ENCODE data around the gene NRIP1. TPM values are rescaled to one million over a fixed set of nuclear protein-coding genes. Genes with fewer than 3 reads are reported as not detected.

Gene NRIP1
- total RNA-seq, 2 experiments from 2014 or later = 13.7 to 14.9 TPM

DNA sequence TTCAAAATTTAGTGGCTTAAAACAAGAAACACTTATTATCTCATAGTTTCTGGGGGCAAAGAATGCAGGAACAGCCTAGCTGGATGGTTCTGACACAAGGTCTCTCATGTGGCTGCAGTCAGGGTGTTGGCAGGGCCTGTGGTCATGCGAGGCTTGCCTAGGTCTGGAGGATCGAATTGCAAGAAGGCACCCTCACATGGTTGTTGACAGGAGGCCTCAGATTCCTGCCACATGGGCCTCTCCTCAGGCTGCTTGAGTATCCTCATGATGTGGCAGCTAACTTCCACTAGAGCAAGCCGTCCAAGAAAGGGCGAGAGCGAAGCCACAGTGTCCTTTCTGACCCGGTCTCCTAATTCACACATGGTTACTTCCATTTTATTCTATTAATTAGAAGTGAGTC, 6.2 kb upstream of the NRIP1 start:
- CTCF ChIA-PET = no interaction called here

DNA sequence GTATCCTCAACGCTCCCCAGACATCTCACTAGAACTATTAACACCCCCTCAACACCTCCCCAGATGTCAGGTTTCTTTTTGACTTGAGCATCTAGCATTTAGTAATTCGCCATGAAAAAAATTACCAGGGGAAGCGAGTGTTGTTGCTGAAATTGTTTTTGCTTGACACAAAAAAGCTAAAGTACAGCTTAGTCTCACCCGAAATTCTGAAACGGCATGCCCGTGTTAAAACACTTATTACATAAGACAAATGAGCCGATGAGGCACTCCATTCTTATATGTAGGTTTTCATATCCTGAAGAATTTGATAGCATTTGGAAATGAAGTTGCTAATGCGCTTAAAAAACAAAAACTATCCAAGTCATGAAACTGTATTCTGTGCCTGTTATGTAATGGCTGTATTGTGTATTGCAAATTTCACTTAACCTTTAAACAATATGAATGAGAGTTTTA, 1.3 kb upstream of the NRIP1 start:
- ChIA-PET CTCF (no interaction called here), POLR2A (interaction anchor here (0.5 to 1.3 kb wide), 4 partner anchors 39 to 718 kb away, joined by 3 to 7 read pairs (median 4); no protein-coding TSS in a partner anchor)

More for the DNA sequence above, 6.2 kb upstream of the NRIP1 start:
- POLR2A ChIA-PET = no interaction called here

DNA sequence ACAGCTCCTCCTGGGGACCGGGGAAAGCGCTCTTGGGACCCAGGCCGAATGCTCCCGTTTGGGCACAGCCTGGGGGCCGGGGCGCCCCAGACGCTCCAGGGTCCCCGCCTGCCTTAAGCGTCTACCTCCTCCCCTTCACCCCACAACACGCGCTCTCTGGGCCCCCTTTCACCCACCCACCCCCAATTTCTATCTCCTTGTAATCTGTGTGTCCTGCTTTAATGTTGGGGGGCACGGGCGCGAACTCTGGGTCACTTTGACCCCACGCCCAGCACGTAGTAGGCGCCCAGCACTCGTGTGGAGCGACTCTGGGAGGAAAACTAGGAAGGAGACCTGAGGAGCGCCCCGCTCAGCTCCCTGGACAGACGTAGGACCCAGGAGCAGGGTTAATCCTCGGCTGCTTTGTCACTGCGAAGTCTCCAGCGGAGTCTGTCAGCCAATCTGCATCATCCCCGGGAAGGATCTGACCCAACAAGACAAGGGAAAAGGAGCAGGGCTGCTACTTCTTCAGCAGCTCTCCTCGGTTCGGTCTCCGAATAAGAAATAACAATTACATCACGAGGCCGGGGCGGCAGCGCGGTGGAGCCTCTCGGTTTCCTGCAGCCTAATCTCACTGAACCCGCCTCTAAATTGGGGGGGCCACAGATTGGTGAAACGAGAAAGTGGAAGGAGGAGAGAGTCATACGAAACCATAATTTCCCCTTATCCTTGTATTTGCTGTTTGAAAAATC, 757 bp upstream of the NRIP1 start:
- CTCF ChIA-PET = interaction anchor here (0.6 to 2.0 kb wide), 2 partner anchors 12 to 41 kb away, joined by 3 to 4 read pairs; no protein-coding TSS in a partner anchor
- POLR2A ChIA-PET = interaction anchor here (0.7 to 1.4 kb wide), 5 partner anchors 14 to 682 kb away, joined by 3 to 5 read pairs (median 4); partner anchors contain the start of gene HSPA13

DNA sequence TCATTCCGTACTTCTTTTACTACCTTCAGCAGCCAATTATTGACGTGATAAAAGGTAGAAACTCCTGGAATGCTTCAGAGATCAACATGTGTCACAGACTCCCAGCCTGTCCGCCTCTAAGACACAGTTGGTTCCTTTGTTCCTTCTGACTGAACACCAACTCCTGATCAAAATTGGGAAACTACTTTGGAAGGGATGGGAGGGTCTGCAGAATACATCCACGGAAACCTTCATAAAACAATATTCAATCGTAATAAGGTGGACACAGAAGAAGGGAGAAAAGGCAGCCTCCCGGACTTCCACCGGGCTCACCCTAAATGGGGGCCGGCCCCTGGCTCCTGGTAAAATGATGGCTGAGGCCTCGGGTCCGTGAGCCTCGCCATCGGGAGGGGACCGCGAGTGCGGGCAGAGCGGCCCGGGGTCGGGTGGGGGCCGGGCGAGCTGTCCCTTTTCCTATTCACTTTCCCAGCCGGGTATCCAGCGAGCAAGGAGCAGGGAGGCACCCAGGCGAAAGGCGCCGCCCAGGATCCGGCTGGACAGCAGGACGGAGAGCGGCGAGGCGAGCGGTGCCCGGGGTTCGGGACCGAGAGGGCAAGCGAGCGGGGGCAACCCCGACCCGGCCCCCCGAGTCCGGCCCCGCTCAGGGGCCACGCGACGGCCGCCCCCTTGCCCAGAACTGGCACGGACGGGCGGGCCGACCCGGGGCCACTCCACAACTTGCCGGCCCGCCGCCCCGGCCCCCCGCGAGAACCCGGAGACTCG, 805 bp downstream of the NRIP1 start:
- ChIA-PET CTCF (interaction anchor here (2.0 kb wide), 1 partner anchor 10 kb away, joined by 4 read pairs; no protein-coding TSS in a partner anchor), POLR2A (interaction anchor here (1.0 to 1.4 kb wide), 3 partner anchors 12 to 758 kb away, joined by 3 to 5 read pairs (median 4); partner anchors contain the start of gene HSPA13)

DNA sequence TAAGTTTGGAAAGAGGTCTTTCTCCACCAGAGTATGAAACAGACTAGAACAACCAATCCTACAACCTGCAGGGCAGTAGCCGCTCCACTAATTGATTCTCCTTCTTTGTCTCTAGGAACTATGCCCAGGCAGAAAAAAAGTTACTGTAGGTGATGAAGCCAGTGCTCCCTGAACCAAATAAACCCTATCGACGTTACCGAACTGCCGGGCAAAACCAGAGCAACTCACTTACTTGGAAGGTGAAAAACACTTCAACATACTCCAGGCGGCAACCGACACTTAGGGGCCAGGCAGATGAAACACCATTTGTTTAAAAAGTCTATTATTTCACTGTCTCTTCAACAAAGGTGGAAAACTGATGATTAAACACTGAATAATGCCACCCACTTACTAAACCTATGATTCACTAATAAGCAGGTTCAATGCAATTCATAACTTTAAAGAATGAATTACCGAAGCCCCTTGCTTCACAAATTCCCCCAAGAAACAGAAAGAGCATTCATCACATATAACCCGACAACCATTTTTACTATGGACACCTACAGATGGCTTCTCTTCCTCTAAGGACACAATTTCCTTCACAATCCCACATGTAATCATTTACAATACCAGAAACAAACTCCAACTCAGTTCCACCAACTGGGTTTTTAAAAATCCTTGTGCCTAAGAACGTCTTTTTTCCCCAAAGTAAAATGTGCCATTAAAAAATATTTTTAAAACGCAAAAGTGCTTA, 1.6 kb downstream of the NRIP1 start:
- CTCF ChIA-PET = no interaction called here
- POLR2A ChIA-PET = no interaction called here

DNA sequence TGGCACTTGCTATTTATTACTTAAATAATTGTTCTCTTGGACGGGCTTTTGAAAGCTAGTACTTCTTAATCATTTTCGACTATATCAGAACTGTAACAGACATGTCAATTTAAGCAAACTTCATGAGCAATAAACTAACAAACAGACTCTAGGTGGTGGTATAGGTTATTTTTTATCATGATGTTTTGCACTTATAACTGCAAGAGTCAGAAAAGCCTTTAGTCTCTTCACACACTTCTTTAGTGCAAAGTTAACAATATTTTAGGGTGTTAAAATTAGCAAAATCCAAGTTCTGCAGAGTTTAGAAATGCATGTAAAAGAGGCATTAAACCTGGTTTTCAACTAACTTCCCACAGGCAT, 2.2 kb downstream of the NRIP1 start:
- CTCF ChIA-PET = no interaction called here
- POLR2A ChIA-PET = no interaction called here

DNA sequence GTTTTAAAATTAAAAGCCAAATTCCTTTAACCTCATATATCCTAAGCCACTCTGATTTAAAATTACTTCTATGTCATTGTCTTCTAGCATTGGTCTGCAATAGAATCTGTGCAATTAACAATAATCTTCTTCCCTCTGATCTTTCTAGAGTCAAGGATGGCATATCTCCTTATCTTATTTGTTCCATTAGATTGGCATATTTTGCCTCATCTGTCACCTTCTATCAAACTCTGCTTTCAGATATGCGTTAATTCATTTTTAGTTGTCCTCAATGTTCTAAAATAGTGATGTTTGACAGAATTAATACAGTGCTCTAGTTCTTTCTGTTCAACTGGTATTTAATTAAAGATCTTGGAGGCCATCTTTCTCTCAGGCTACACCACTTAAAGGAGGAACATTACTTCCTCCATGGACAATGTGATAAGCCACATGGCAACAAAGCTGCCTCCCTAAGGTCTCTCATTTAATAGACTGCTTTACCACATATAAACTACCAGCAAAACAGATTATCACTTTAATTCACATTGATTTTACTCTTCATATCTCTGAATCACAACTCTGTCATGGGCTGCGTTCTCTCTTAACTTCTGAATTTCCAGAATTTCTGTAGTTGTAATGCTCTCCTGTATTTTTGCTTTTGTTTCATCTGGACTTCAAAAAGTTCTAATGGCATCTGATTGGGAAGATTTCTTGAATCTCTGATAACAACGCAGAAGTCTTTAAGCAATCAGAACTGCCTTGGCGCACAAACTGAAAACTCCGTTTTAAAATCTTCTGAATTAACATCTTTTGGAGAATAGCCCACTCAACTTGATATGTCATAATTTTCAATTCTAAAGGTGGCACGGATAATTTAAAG, 2.8 kb downstream of the NRIP1 start:
- CTCF ChIA-PET = no interaction called here
- POLR2A ChIA-PET = no interaction called here

DNA sequence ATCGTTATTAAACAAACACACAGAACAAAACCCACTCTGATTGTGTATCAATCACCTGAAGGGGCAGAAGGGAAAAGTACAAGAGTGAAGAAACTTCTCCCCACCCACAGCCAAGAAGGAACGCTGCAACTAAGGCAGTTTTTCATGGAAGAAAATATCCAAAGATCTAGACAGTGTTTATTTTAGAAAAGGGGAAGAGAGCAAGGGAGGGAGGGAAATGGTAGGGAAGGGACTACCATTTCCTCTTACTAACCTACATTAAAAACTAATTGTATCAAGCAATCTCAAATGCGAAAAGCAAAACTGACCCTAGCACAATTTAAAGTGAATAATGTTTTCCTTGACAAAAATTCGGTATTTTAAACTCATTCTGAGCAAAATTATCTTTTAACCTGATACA, 3.5 kb downstream of the NRIP1 start:
- CTCF ChIA-PET = no interaction called here
- POLR2A ChIA-PET = no interaction called here

DNA sequence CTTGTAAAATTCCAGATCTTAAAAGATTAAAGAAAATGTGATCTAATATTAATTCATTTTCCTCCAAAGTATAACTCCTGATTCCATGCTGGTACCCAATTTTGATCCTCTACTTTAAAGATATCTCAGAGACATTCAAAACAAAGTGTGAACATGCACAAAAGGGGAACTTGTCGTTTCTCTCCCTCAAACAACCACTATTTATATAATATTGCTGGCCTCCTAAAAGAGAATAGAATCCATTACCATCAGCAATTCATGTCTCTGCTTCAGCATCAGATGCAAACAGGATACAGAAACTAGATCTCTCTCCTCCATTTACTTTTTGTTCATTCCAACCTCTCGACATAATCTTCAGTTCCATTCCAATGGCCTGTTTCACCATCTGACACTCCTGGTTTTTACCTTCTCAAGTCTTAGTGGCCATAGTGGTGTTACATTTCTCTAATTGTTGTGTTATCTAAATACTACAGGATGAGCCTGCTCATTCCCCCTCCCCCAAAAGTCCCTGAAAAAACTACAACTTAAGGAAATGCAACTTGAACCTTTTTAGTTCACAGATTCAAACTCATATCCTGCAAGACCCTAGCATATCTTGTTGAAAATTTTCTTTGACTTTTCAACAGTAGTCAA, 4.1 kb downstream of the NRIP1 start:
- CTCF ChIA-PET = no interaction called here

DNA sequence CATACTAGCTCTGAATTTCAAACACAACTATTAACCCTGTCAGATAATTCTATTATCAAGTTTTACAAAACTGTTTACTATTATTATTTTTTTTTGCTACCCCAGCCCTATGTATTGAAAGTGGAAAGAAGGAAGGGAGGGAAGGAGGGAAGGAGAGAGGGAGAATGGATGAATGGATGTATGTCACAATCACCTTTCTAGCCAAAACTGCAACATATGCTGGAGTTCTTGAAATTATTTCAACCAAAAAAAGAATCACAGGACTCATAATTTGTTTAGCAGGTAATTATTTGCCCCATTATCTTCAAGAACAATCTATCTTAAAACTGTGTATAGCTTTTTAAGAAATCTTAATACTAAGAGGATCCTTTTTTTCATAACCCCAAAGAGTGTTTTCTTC, 5.4 kb downstream of the NRIP1 start:
- CTCF ChIA-PET = no interaction called here

More for the DNA sequence above, 4.1 kb downstream of the NRIP1 start:
- POLR2A ChIA-PET = no interaction called here

DNA sequence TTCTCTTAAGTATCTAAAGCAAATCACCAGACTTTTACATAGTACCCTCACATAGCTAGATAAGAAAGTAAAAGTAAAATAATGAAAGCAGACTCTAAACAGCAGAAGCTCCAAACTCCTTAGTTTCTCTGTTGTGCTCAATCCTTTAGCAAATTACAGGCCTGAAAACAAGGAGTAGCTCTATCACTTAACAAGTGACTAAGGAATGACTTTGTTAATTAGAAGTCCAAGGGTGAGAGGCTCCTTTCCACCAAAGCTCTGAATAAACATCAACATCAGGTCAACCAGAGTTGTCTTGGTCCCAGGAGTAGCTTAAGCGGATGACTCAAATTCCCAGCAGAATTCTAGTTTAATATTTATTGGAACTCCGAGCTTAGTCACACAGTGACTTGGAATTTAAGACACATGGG, 5.9 kb downstream of the NRIP1 start:
- CTCF ChIA-PET = no interaction called here
- POLR2A ChIA-PET = no interaction called here

More for the DNA sequence above, 5.4 kb downstream of the NRIP1 start:
- POLR2A ChIA-PET = no interaction called here

DNA sequence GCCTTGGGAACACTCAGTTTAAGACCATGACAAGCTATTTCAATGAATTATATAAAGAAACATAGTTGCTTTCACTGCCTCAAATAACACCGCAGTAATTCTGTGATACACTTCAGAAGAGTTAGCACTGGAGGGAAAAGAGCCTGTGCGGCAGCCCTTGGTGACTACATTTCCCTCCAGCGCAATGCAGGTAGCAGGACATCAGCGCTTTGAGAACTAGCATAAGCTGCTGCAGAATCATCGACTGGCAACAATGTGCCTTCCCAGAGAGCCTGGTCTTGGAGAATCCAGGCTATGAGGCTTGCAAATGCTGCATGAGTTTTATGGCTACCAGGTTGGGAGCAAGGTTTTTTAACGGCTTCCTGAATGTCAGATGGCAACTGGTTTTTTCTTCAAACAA, 7.5 kb downstream of the NRIP1 start:
- CTCF ChIA-PET = no interaction called here
- POLR2A ChIA-PET = no interaction called here

DNA sequence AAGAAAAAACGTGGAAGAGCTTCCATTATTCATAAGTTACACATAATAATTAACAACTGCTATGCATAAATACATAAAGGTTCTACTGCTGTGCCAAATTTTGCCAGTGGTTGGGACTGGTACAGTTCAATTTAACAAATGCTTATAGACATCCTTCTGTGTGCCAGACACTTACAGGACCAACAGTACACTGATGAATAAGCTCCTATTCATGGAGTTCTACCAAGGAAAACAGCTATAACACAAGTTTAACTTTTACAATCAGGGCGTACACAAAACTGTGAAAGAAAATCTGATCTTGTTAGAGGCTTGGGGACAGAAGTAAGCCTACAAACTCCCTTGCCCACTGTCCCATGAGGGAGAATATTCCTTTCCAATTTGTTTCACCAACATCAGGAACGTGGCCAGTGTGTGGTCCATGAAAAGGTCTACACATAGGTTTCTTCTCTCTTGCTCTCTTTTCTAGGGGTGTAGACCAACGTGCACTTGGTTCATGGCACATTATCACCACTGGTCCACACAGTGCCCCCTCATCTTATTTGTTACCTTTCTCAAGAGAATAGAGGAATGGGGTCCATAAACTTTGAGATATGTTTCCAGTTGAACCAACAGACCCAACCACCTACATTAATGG, 10.1 kb downstream of the NRIP1 start:
- CTCF ChIA-PET = interaction anchor here (1.6 kb wide), 1 partner anchor 10 kb away, joined by 4 read pairs; the partner anchor contains the start of gene NRIP1

DNA sequence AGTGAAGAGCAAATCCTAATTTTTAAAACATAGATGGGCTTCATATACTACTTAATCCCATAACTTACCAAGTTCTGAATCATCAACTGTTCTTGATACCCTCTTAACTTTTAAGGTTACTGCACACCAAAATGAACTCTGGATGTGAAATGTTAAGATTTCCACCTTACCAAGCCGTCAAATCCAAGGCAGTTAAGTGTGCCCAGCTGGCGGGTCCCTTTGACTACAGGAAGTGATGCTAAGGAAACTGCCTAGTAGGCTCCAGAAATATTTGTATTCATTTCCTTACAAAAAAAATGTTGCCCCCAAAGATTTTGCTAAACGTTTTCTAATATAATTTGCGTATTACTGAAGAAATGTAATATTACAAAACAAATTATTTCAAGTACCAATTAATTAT, 10.7 kb downstream of the NRIP1 start:
- ChIA-PET CTCF (interaction anchor here (1.6 kb wide), 1 partner anchor 11 kb away, joined by 4 read pairs; the partner anchor contains the start of gene NRIP1), POLR2A (no interaction called here)

More for the DNA sequence above, 10.1 kb downstream of the NRIP1 start:
- POLR2A ChIA-PET = no interaction called here

DNA sequence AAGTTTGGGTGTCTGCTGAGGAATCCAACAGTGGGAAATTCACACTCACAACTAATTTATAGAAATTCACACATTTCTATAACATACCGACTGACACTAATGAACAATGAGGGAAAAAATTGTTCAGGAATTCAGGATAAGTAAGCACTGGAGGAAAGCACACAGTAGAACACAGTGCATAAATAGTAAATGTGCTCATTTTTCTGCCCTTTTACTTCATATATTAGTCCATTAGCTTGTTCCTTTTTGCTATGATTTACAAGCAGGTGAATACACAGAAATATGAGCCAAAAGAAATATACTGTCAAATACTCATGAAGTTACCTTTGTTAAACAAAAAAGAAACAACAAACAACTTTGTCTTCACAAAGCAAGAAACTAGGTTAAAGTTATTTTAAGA, 11.3 kb downstream of the NRIP1 start:
- CTCF ChIA-PET = interaction anchor here (1.6 kb wide), 1 partner anchor 11 kb away, joined by 4 read pairs; the partner anchor contains the start of gene NRIP1
- POLR2A ChIA-PET = no interaction called here

DNA sequence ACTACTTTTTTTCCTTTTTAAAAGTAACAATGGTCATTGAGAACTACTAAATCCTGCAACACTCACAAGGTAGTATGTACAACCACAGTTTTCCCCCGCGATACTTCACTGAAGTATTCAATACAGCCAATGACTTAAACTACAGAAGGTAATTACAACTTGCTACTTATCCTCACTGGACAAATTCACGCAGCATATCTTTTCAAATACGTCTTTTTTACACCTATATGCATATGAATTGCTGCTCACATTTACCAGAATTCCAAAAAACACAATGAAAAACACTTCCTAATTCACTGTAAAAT, 12.4 kb downstream of the NRIP1 start:
- POLR2A ChIA-PET = interaction anchor here (1.3 kb wide), 1 partner anchor 12 kb away, joined by 5 read pairs; the partner anchor contains the start of gene NRIP1
- CTCF ChIA-PET = no interaction called here

DNA sequence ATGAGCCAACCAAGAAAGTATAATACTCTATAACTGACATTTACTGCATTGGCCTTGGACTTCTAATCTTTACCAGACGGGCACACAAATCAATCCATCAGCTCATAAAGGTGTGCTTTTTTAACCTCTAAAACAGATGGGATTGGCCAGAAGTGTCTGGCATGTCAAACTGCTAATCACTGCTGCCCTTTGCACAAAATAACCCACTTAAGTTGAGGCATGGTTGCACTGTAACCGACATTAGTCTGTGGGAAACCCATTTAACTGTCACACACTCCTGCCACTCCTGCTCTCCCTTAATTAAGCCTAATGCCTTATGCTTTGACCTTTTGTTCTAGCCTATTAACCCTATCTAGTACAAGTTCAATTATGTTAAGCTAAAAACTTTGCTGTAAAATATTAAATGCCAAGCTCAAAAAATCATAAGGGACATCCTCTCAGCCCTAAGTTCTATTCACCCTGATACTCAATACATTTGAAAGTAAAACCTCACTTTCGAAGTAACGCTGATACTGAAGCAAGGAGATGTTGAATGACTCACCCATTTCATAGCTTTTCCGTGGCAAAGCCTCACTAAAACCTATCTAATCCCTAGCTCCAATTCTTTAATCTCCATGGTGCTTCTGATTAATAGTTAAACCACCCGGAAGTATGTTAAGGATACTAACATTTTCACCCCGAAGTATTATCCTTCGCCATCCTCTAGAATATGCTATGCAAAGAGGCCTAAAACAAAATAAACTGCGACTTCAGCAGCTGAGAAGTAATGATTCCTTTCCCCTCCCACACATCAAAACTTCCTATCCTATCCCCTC, 12.9 kb downstream of the NRIP1 start:
- ChIA-PET POLR2A (interaction anchor here (1.3 kb wide), 1 partner anchor 13 kb away, joined by 5 read pairs; the partner anchor contains the start of gene NRIP1), CTCF (no interaction called here)
